ENCODE measurements around the gene DNMT1. TPM values are rescaled to one million over a fixed set of nuclear protein-coding genes. Genes with fewer than 3 reads are reported as not detected.
"Not testable (repeated sequence)": the region's sequence is repeated elsewhere in the genome, so short reads cannot be mapped to it uniquely, and the experiment has no call there.

Gene DNMT1
- total RNA-seq, 1 donor from 2014 or later = 150 TPM

DNA sequence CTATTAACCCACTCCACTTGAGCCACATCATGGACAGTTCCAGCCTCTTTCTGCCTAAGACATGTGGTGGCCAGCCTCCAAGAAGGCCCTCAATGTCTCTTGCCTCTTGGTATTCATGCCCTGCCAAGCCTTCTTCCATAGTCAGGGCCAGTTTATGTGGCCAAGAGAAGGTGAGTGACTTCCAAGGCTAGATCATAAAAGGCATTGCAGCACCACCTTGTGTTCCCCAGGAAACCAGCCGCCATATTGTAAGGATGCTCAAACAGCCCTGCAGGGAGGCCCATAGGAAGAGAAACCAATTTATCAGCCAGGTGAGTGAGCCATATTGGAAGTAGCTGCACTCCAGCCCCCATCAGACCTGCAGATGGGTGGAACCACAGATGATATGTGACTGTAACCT, 12.3 kb upstream of the DNMT1 start:
- Mint-ChIP-seq H3K9me3 (ENCODE audit: low read depth) (no peaks in the 10 kb centered on the region), H3K36me3 (ENCODE audit: insufficient read depth) (no peaks in the 10 kb centered on the region), H3K27ac (no peak overlapping the region), H3K4me1 (ENCODE audit: low read depth) (no peaks in the 10 kb centered on the region), H3K4me3 (ENCODE audit: low read depth) (no peak overlapping the region), H3K27me3 (no peaks in the 10 kb centered on the region)
- no peak for TF ChIP-seq CTCF (IDR thresholded peaks at IDR 0.05; ENCODE audit: unreplicated experiment)
- DNase-seq (ENCODE audit: low spot score, unreplicated experiment) = no peak

GRCh38 chr19:10206226-10206885, 11.6 kb upstream of the DNMT1 start:
- Mint-ChIP-seq H3K4me3 (ENCODE audit: low read depth) (no peak overlapping the region), H3K4me1 (ENCODE audit: low read depth) (no peaks in the 10 kb centered on the region), H3K27ac (no peak overlapping the region), H3K27me3 (no peaks in the 10 kb centered on the region), H3K9me3 (ENCODE audit: low read depth) (no peaks in the 10 kb centered on the region), H3K36me3 (ENCODE audit: insufficient read depth) (no peaks in the 10 kb centered on the region)
- DNase-seq (ENCODE audit: low spot score, unreplicated experiment) = no peak
- TF ChIP-seq CTCF (IDR thresholded peaks at IDR 0.05; ENCODE audit: unreplicated experiment) = no peak

- Mint-ChIP-seq H3K4me3 (ENCODE audit: low read depth) (no peak overlapping the region), H3K27me3 (no peaks in the 10 kb centered on the region), H3K9me3 (ENCODE audit: low read depth) (no peaks in the 10 kb centered on the region), H3K36me3 (ENCODE audit: insufficient read depth) (no peaks in the 10 kb centered on the region), H3K27ac (no peak overlapping the region), H3K4me1 (ENCODE audit: low read depth) (no peaks in the 10 kb centered on the region)
- TF ChIP-seq CTCF (IDR thresholded peaks at IDR 0.05; ENCODE audit: unreplicated experiment) = no peak
- DNase-seq (ENCODE audit: low spot score, unreplicated experiment) = no peak
These were observed 10.9 kb upstream of the DNMT1 start for GRCh38 chr19:10205636-10206035.

- DNase-seq (ENCODE audit: low spot score, unreplicated experiment) = no peak
- H3K27ac Mint-ChIP-seq = no peak overlapping the region
- no peaks in the 10 kb centered on the region for H3K36me3 Mint-ChIP-seq (ENCODE audit: insufficient read depth)
- H3K9me3 Mint-ChIP-seq (ENCODE audit: low read depth) = no peaks in the 10 kb centered on the region
- H3K4me3 Mint-ChIP-seq (ENCODE audit: low read depth) = no peak overlapping the region
- no peaks in the 10 kb centered on the region for H3K27me3 Mint-ChIP-seq
- no peaks in the 10 kb centered on the region for H3K4me1 Mint-ChIP-seq (ENCODE audit: low read depth)
- TF ChIP-seq CTCF (IDR thresholded peaks at IDR 0.05; ENCODE audit: unreplicated experiment) = no peak
These were observed 8.9 kb upstream of the DNMT1 start for GRCh38 chr19:10203686-10204085.

GRCh38 chr19:10201176-10201575, 6.4 kb upstream of the DNMT1 start:
- Mint-ChIP-seq H3K4me1 (ENCODE audit: low read depth) (no peaks in the 10 kb centered on the region), H3K36me3 (ENCODE audit: insufficient read depth) (no peaks in the 10 kb centered on the region), H3K27ac (no peak overlapping the region), H3K27me3 (no peaks in the 10 kb centered on the region), H3K4me3 (ENCODE audit: low read depth) (no peak overlapping the region), H3K9me3 (ENCODE audit: low read depth) (no peaks in the 10 kb centered on the region)
- no peak for DNase-seq (ENCODE audit: low spot score, unreplicated experiment)
- no peak for TF ChIP-seq CTCF (IDR thresholded peaks at IDR 0.05; ENCODE audit: unreplicated experiment)

DNA sequence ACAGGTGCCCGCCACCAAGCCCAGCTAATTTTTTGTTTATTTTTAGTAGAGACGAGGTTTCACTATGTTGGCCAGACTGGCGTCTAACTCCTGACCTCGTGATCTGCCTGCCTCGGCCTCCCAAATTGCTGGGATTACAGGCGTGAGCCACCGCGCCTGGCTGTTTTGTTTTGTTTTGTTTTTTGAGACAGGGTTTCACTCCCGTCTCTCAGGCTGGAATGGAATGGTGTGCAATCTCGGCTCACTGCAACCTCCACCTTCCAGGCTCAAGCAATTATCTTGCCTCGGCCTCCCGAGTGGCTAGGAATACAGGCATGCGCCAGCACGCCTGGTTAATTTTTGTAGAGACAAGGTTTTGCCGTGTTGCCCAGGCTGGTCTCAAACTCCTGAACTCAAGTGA, 5.3 kb upstream of the DNMT1 start:
- H3K4me3 Mint-ChIP-seq (ENCODE audit: low read depth); H3K9me3 Mint-ChIP-seq (ENCODE audit: low read depth); H3K36me3 Mint-ChIP-seq (ENCODE audit: insufficient read depth); DNase-seq (ENCODE audit: low spot score, unreplicated experiment); H3K4me1 Mint-ChIP-seq (ENCODE audit: low read depth); H3K27ac Mint-ChIP-seq; H3K27me3 Mint-ChIP-seq: not testable (repeated sequence)

DNA sequence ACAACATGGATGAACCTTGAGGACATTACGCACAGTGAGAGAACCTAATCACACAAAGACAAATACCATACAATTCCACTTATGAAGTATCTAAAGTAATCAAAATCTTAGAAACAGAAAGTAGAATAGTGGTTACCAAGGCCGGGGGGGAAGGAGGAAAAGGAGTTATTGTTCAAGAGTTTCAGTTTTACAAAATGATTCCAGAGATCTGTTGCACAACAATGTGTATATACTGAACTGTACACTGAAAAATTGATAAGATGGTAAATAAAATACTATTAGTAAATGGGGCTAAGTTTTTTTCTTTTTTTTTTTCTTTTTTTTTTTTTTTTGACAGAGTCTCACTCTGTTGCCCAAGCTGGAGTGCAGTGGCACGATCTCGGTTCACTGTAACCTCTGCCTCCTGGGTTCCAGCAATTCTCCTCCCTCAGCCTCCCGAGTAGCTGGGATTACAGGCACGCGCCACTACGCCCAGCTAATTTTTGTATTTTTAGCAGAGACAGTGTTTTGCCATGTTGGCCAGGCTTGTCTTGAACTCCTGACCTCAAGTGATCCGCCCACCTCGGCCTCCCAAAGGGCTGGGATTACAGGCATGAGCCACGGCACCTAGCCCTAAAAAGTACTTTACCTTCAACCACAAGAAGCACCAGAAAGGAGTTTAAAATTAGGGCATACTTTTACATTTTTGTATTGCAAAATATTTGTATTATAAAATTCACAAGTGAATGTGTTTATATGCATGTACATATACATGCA, 4.3 kb upstream of the DNMT1 start:
- not testable (repeated sequence) for DNase-seq (ENCODE audit: low spot score, unreplicated experiment); H3K27me3 Mint-ChIP-seq; H3K27ac Mint-ChIP-seq; H3K9me3 Mint-ChIP-seq (ENCODE audit: low read depth); H3K4me1 Mint-ChIP-seq (ENCODE audit: low read depth); H3K36me3 Mint-ChIP-seq (ENCODE audit: insufficient read depth); H3K4me3 Mint-ChIP-seq (ENCODE audit: low read depth)
